Measurements from ENCODE around the gene MRPL44.

DNA sequence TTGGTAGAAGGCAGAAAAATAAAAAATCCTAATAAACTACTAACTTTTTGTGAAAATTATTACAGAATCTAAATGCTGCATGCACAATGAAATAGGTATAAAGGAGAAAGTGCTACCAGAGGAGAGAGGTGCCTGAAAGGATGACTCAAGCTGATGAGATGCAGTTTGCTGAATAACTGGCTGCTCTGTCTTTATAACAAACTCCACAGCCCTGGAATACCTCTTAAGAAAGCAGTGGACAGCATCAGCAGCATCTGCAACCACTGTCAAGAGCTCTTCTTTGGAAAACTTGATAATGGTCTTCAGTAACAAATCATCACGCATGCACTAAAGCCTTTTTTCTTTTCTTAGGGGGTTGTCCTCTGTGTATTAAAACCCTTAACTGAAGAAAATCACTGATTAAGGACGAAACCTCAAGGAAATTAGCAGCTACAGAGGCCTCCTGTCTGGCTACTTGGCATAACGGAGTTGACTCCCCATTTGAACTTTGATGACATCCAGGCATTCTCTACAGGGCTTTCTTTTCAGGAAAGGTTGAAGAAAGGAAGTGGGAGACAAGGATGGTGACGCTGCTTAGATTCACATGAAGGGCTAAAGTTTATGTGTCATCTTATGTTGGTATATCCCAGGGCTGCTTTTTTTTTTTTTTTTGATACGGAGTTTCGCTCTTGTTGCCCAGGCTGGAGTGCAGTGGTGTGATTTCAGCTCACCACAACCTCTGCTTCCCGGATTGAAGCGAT lies 40.9 kb upstream of the MRPL44 start:
- no peak for TF ChIP-seq POLR2A (IDR thresholded peaks at IDR 0.05)
- TF ChIP-seq, protein P1, sequence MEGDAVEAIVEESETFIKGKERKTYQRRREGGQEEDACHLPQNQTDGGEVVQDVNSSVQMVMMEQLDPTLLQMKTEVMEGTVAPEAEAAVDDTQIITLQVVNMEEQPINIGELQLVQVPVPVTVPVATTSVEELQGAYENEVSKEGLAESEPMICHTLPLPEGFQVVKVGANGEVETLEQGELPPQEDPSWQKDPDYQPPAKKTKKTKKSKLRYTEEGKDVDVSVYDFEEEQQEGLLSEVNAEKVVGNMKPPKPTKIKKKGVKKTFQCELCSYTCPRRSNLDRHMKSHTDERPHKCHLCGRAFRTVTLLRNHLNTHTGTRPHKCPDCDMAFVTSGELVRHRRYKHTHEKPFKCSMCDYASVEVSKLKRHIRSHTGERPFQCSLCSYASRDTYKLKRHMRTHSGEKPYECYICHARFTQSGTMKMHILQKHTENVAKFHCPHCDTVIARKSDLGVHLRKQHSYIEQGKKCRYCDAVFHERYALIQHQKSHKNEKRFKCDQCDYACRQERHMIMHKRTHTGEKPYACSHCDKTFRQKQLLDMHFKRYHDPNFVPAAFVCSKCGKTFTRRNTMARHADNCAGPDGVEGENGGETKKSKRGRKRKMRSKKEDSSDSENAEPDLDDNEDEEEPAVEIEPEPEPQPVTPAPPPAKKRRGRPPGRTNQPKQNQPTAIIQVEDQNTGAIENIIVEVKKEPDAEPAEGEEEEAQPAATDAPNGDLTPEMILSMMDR (IDR thresholded peaks at IDR 0.05) = no peak

Data from heart left ventricle (tissue), 13 donors.